NCI-H748 (cell line): ENCODE results near the gene LRTM2.
"Not testable (repeated sequence)": the region's sequence is repeated elsewhere in the genome, so short reads cannot be mapped to it uniquely, and the experiment has no call there.

Source experiments
- DNase-seq: peaks from one replicate; lab custom pipeline; 2025; ENCODE audit not compliant: unreplicated experiment; lab: John Stamatoyannopoulos, UW

LRTM2 gene

GRCh38 chr12:1811281-1811947 is 9.0 kb upstream of the LRTM2 start:
- DNase-seq, result no peak

- DNase-seq, result no peak
Measured at GRCh38 chr12:1811948-1812291, 8.4 kb upstream of the LRTM2 start.

- DNase-seq, result no peak
Measured at GRCh38 chr12:1812650-1813302, 7.6 kb upstream of the LRTM2 start.

GRCh38 chr12:1814266-1814665 is 6.1 kb upstream of the LRTM2 start:
- DNase-seq, result no peak

DNA sequence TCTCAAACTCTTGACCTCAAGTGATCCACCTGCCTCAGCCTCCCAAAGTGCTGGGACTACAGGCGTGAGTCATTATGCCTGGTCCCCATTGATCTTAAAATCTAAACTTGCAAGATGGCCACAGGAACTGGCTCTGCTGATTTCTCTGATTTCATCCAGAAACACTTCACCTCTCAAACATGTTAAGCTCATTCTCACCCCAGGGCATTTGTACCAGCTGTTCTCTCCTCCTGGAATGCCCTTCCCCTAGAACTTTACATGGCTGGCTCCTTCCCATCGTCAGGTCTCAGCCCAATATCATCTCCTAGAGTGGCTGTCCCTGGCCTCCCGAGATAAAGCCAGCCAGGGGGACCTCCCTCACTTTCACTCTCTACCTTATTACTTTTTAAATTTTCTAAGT is 5.3 kb upstream of the LRTM2 start:
- DNase-seq, result no peak

DNA sequence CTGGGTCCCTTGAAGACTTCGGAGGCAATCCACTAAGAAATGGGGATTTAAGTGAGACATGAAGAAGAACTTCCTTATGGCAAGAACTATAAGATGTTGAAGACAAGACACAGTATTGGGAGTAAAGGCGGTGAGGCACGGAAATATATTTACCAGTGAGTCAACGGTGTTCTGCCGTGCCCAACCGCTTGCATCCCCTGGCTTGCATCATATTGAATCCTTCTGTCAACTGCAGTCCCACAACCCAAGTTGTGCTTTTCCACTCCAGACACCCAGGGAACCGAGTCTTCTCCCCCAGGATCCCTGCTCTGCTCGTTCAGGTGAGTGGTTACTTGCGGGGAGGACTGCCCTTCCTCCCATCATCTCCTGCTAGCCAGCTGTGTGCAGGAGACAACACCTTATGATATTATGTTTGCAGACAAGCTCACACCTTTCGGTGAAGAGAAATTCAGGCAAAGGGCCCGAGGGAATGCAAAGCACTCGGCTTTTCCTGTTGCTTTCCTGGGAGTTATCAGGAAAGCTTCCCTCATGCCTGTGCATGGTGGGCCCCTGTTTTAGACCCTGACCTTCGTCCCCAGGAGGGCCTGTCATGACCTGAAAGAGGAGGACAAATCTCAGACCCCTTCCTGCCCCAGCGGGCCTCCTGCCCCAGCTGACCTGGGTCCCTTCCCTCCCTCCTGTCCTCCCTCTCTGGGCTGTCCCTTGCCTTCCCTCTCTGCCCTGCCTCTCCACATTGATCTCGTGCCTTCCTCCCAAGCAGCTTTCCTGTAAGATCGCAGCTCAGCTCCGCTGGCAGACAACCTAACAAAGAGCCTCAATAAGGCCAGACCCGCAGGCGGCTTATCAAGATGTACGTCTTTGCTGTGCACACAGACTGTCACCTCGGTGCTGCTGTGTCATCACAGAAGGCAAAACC is 4.3 kb upstream of the LRTM2 start:
- DNase-seq, result no peak

DNA sequence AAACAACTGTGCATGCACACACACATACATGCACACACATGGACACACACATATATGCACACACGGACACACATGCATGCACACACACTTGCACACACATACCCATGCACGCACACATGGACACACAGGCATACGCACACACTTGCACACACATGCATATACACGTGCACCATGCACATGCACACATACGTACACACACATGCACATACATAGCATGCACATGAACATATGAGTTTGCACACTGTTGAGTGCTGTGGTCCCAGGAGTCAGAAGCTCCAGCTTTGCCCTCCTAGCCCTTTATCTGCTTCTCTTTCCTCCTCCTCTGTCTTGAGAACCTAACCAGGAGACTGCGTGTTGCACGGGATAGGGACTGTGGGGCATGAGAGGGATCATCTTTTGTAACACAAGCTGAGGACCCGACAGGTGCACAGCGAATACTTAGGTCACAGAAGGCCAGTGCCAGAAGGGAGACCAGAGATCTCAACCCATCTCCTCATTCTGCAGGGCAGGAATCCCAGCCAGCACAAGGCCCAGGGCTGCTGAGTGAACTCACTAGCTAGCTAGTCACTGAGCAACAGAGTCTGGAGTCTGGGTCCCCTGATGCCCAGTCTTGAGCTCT is 3.5 kb upstream of the LRTM2 start:
- DNase-seq, result no peak

DNA sequence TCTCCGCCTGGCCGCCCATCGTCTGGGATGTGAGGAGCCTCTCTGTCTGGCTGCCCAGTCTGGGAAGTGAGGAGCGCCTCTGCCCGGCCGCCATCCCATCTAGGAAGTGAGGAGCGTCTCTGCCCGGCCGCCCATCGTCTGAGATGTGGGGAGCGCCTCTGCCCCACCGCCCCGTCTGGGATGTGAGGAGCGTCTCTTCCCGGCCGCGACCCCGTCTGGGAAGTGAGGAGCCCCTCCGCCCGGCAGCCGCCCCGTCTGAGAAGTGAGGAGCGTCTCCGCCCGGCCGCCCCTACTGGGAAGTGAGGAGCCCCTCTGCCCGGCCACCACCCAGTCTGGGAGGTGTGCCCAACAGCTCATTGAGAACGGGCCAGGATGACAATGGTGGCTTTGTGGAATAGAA is 2.4 kb upstream of the LRTM2 start:
- DNase-seq, result not testable (repeated sequence)

- DNase-seq, result no peak
Measured at GRCh38 chr12:1819050-1819449, 1.3 kb upstream of the LRTM2 start.

DNA sequence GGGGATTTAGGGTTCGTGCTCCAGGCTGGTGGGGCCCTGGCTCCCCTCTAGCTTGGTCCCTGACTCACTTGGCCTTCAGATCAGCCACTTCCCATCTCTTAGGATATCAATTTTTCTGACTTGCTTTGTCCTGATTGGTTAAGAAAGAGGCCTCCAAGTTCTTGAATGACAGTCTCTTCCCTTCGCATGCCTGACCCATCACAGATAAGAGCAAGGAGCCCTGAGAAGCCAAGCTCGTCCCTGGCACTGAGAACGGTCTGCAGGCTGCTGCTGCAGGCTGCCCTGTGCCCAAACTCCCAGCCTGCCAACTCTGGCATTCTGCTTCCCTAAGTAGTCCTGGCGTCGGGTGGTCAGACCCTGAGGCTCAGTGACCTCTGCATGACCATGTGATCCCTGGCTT is 794 bp upstream of the LRTM2 start:
- no peak for DNase-seq

DNA sequence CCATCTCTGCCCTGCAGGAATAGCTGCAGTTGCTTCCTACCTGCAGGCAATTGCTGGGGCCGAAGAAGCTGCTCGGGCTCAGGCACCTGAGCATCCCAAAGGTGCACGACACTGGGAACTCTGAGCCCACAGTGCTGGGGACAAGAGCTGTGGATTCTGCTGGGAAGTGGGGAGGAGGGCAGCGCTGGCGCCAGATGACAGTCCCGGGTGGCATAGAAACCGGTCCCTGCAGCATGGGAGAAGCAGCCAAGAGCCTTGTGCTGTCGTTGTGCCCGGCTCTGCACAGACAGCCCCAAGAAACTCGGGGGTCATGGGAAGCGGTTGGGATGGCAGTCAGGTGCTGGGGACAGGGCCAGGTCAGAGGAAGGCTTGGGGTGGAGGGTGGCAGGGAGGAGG is 529 bp downstream of the LRTM2 start:
- no peak for DNase-seq

- DNase-seq, result no peak
Measured at GRCh38 chr12:1821805-1822204, 1.4 kb downstream of the LRTM2 start.

DNA sequence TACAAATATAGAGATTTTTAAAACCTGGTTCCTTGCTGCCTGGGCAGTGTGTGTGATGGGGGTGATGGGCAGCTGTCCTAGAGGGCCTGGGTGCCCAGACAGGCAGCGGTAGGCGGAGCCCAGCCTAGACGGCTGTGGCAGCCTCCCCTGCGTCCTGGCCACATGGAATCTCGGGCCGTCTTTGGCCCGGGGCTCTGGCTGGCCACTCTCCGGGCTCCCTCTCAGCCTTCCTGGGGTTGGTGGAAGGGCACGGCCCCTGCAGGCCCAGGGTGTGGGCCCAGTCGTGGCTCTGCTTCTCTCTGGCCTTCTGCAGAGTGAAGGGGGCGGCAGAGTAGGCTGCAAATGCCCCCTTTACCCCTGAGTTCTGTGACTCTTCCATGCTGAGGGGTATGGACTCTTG is 2.3 kb downstream of the LRTM2 start:
- no peak for DNase-seq

- DNase-seq, result no peak
Measured at GRCh38 chr12:1823237-1823636, 2.9 kb downstream of the LRTM2 start.

- DNase-seq, result no peak
Measured at GRCh38 chr12:1825382-1826102, 5.2 kb downstream of the LRTM2 start.

DNA sequence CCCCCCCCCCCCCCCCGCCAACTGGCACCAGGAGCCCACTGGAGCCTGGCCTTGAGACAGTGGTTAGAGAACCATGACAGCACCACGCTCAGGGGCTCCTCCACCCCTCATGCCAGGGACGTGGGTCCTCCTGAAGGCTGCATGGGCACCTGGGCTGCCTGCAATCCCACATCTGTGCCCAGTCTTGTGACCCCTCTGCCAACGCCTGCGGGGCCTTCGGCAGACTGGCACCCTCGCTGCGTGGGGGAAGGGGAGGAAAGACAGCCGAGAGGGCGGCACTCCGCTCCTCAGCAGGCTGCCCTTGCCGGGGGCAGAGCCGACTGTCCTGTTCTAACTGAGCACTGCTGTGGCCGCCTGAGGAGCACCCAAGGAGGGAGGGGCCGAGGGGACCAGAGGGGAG is 6.0 kb downstream of the LRTM2 start:
- no peak for DNase-seq

DNA sequence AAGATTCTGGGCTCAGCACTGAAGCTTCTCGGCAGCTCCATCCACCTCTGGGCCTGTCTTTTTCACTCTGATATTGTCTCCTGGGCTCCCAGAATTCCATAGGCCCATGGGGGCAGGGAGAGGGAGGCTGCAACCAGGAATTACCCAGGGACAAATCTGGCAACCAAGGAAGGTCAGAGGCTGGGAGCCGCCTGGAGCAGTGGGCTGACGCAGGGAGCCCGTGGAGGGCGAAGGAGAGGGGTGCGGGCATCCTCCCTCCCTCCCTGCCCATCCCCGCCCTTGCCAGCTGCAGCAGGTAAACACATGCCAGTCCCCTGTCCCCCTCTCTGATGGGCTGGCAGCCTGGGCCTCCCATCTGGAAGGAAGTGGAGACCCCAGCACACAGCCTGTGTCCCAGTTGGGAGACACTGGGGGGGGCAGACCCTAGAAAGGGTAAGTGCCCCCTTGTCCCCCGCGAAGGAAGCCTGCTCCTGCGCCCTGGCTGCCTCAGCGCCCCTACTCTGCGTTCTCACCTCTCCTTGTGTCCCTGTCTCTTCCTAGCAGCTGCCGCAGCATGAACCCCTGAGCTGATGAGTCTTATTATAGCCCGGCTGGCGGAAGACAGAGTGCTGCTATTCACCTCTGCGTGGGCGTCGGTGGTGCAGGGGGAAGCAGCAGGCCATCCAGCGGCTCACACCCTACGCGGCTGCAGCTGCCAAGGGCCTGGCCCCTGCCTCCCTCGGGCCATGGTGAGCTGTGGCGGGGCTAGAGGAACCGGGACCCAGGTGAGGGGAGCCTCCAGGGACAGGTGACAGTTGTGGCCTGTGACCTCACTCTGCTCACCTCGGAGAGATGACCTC is 6.7 kb downstream of the LRTM2 start:
- DNase-seq, result peak; percentile 13

GRCh38 chr12:1827826-1828805 is 7.8 kb downstream of the LRTM2 start:
- DNase-seq, result no peak

DNA sequence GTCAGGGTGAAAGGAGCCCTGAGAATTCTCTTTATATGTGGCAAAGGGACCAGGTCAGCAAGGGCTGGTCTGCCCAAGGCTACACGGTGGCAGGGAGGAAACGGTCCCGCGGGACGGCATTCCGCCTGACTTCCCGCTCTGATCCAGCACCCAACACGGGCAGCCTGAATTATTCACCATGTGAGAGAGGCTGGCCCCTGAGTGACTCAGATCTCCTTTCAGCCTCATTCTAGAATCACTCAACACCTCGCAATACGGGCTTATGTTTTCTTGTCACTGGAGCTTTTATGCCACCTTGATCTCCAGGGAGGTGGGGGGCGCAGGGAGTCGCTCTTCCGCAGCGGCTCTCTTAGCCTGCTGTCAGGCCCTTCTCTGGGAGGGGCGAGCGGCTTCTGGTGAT is 8.5 kb downstream of the LRTM2 start:
- DNase-seq, result no peak
